Heart left ventricle (tissue), 13 donors: ENCODE results near the gene ZNF578.

Experiments
- POLR2A ChIP-seq, 2 donors: fragments of 450-650 bp; IDR thresholded peaks; one replicate each; pipeline ENCODE4 v1.6.1; 2017; ENCODE audit warnings: antibody characterized with exemption in 2 of 2, mild to moderate bottlenecking in 2 of 2, moderate library complexity in 2 of 2
- TF ChIP-seq, protein P1 (sequence below), 12 donors: fragments of 200-600 bp; sonication (generic) in 4 of 12; IDR thresholded peaks; one replicate each; pipeline versions ENCODE4 v1.5.0 to v1.8.0; 2018 to 2022; ENCODE audit warnings: antibody characterized with exemption in 12 of 12, mild to moderate bottlenecking in 5 of 12
- donor health status: ischemic (EF 13 %, LVEDD 7.1; RV severe dilation, severe dysfunction).
- donor health status: DM: no; HTN: yes; CAD: no.
- donor health status: DM: no; HTN: no; CAD: no.
- donor health status: ischemic (EF 25% LVEDD 6.9; RV normal size, moderate dysfunction).
- donor health status: ischemic (EF 25% LVEDD 5.7; RV mildly dilated, moderate dysfunction).
- donor health status: ischemic (EF 35%, LVEDD 5.7; RV mildly dilated, moderate dysfunction).
- donor health status: nonischemic (EF 11% LVEDD 7.7; RV severe dilation, severe dysfunction).
- donor health status: DM: yes; HTN: yes; CAD: no.
- donor health status: PGD.
- donor health status: ischemic (EF 29% LVEDD 5.4; RV normal size, mild dysfunction).
- donor health status: nonischemic (EF 23%, LVEDD 6.1; RV moderate dilation, normal function).

DNA sequence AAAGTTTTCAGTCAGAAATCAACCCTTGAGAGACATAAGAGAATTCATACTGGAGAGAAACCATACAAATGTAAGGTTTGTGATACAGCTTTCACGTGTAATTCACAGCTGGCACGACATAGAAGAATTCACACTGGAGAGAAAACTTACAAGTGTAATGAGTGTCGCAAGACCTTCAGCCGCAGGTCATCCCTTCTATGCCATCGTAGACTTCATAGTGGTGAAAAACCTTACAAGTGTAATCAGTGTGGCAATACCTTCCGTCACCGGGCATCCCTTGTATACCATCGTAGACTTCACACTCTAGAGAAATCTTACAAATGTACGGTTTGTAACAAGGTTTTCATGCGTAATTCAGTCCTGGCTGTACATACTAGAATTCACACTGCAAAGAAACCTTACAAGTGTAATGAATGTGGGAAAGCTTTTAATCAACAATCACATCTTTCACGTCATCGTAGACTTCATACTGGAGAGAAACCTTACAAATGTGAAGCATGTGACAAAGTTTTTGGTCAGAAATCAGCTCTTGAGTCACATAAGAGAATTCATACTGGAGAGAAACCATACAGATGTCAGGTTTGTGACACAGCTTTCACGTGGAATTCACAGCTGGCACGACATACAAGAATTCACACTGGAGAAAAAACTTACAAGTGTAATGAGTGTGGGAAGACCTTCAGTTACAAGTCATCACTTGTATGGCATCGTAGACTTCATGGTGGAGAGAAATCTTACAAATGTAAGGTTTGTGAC lies 101.0 kb downstream of the ZNF578 start:
- no peak for TF ChIP-seq POLR2A (IDR thresholded peaks at IDR 0.05)
- TF ChIP-seq, protein P1, sequence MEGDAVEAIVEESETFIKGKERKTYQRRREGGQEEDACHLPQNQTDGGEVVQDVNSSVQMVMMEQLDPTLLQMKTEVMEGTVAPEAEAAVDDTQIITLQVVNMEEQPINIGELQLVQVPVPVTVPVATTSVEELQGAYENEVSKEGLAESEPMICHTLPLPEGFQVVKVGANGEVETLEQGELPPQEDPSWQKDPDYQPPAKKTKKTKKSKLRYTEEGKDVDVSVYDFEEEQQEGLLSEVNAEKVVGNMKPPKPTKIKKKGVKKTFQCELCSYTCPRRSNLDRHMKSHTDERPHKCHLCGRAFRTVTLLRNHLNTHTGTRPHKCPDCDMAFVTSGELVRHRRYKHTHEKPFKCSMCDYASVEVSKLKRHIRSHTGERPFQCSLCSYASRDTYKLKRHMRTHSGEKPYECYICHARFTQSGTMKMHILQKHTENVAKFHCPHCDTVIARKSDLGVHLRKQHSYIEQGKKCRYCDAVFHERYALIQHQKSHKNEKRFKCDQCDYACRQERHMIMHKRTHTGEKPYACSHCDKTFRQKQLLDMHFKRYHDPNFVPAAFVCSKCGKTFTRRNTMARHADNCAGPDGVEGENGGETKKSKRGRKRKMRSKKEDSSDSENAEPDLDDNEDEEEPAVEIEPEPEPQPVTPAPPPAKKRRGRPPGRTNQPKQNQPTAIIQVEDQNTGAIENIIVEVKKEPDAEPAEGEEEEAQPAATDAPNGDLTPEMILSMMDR (IDR thresholded peaks at IDR 0.05), result no peak
